Tibial nerve (tissue), 4 donors: ENCODE measurements around the gene ETV6. TPM values are rescaled to one million over a fixed set of nuclear protein-coding genes. Genes with fewer than 3 reads are reported as not detected.
"Not testable (repeated sequence)": the region's sequence is repeated elsewhere in the genome, so short reads cannot be mapped to it uniquely, and the experiment has no call there.

ENCODE experiments used
- DNase-seq, 2 donors: peaks; one replicate each; pipeline ENCODE4 v3.0.0-alpha.2; 2019; ENCODE audit warnings: low spot score in 2 of 2
- H3K27ac ChIP-seq, 4 donors: fragments of 200-600 bp; sonication (generic) in 3 of 4; one replicate each; pipeline ENCODE4 v1.5.1; 2017 to 2019; ENCODE audit warnings: mild to moderate bottlenecking in 1 of 4
- H3K27me3 ChIP-seq, 2 donors: fragments of 200-600 bp; sonication (generic) in 1 of 2; one replicate each; pipeline versions ENCODE4 v1.5.1 to v1.6.0; 2017 to 2019
- H3K36me3 ChIP-seq, 3 donors: fragments of 200-600 bp; sonication (generic); one replicate each; pipeline ENCODE4 v1.5.1; 2018 to 2019
- H3K4me1 ChIP-seq, 4 donors: fragments of 200-600 bp; sonication (generic) in 3 of 4; one replicate each; pipeline ENCODE4 v1.5.1; 2017 to 2019
- H3K4me3 ChIP-seq, 4 donors: fragments of 200-600 bp; sonication (generic) in 3 of 4; one replicate each; pipeline ENCODE4 v1.5.1; 2017 to 2019; ENCODE audit warnings: mild to moderate bottlenecking in 1 of 4, moderate library complexity in 1 of 4
- H3K9me3 ChIP-seq, 4 donors: fragments of 200-600 bp; sonication (generic) in 3 of 4; one replicate each; pipeline ENCODE4 v1.5.1; 2017 to 2019
- EP300 ChIP-seq, 2 donors: sonication (generic); formaldehyde crosslinking; IDR thresholded peaks; one replicate each; pipeline ENCODE4 v1.6.1; 2017; ENCODE audit warnings: antibody characterized with exemption in 2 of 2, mild to moderate bottlenecking in 1 of 2
- POLR2A ChIP-seq, 2 donors: fragments of 450-650 bp; IDR thresholded peaks; one replicate each; pipeline ENCODE4 v1.6.1; 2017; ENCODE audit warnings: antibody characterized with exemption in 2 of 2, mild to moderate bottlenecking in 2 of 2, moderate library complexity in 2 of 2
- WGBS, 2 donors: methylation state at CpG; one replicate each; pipeline ENCODE4 v1.1.5; 2018; 5-methylcytosine and 5-hydroxymethylcytosine counted together
- total RNA-seq, 4 donors: library from RNA; depleted of rRNA; stranded (reverse); fragments of >200 nt; gene quantifications; one replicate each; pipeline ENCODE4 v1.1.0, GENCODE V29; 2016
- TF ChIP-seq, protein P1 (sequence below), 5 experiments: fragments of 200-600 bp in 3 of 5; fragments of 450-650 bp in 2 of 5; sonication (generic) in 3 of 5; IDR thresholded peaks; one replicate each; pipeline ENCODE4 v1.5.1; 2016 to 2019; ENCODE audit warnings: antibody characterized with exemption in 5 of 5, mild to moderate bottlenecking in 3 of 5, moderate library complexity in 2 of 5

The ETV6 gene
- total RNA-seq, 4 donors from 2014 or later: 6.7 to 14.1 (median 8.3) TPM

DNA sequence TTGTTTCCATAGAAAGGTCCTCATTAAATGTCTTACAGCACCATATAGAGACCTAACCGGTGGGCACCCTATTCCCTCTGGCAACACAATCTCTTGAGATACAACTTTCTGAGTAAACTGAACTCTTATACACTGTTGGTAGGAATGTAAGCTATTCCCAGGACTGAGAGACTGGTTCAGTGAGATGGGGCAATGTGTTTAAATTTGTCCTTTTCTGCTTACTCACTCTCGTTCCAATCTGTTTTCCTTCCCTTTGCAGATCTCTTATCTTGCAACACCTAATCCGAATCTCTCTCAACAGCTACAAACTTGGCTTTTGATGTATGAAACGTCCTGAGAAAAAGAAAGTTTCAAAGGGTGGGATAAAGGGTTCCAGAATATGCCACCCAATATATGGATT is 26.1 kb upstream of the ETV6 start:
- H3K4me3 ChIP-seq: no peak overlapping the region
- H3K36me3 ChIP-seq: no peaks in the 10 kb centered on the region
- TF ChIP-seq, protein P1, sequence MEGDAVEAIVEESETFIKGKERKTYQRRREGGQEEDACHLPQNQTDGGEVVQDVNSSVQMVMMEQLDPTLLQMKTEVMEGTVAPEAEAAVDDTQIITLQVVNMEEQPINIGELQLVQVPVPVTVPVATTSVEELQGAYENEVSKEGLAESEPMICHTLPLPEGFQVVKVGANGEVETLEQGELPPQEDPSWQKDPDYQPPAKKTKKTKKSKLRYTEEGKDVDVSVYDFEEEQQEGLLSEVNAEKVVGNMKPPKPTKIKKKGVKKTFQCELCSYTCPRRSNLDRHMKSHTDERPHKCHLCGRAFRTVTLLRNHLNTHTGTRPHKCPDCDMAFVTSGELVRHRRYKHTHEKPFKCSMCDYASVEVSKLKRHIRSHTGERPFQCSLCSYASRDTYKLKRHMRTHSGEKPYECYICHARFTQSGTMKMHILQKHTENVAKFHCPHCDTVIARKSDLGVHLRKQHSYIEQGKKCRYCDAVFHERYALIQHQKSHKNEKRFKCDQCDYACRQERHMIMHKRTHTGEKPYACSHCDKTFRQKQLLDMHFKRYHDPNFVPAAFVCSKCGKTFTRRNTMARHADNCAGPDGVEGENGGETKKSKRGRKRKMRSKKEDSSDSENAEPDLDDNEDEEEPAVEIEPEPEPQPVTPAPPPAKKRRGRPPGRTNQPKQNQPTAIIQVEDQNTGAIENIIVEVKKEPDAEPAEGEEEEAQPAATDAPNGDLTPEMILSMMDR (IDR thresholded peaks at IDR 0.05): no peak
- TF ChIP-seq POLR2A (IDR thresholded peaks at IDR 0.05) (no peak), EP300 (IDR thresholded peaks at IDR 0.05) (no peak)
- H3K9me3 ChIP-seq: no peaks in the 10 kb centered on the region
- DNase-seq: no peak
- H3K27ac ChIP-seq: no peak overlapping the region
- 60 to 66% methylated on average over 4 of the region's 4 CpGs for WGBS, 2 donors
- H3K27me3 ChIP-seq: no peaks in the 10 kb centered on the region
- no peaks in the 10 kb centered on the region for H3K4me1 ChIP-seq

GRCh38 chr12:11624116-11624515 is 25.4 kb upstream of the ETV6 start:
- Histone ChIP-seq H3K27ac (no peak overlapping the region), H3K9me3 (no peaks in the 10 kb centered on the region), H3K27me3 (no peaks in the 10 kb centered on the region), H3K4me3 (no peak overlapping the region), H3K4me1 (no peaks in the 10 kb centered on the region), H3K36me3 (no peaks in the 10 kb centered on the region)
- no peak for DNase-seq
- WGBS, 2 donors: 71 to 72% methylated on average over 1 of the region's 1 CpG
- no peak for TF ChIP-seq POLR2A (IDR thresholded peaks at IDR 0.05)
- TF ChIP-seq, protein P1 (IDR thresholded peaks at IDR 0.05): no peak
- TF ChIP-seq EP300 (IDR thresholded peaks at IDR 0.05): no peak

DNA sequence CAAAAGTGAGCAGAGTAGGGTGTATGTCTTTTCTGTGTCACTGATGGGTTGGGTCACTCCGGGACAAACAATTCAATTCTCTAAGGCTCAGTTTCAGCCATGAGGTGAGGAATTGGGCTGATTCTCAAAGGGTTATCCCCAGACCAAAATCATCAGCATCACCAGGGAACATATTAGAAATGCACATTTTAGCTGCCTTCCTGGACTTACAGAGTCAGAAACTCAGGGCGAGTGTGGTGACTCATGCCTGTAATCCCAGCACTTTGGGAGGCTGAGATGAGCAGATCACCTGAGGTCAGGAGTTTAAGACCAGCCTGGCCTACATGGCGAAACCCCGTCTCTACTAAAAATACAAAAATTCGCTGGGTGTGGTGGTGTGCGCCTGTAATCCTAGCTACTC is 21.8 kb upstream of the ETV6 start:
- H3K4me3 ChIP-seq, H3K36me3 ChIP-seq, DNase-seq, H3K27ac ChIP-seq, H3K27me3 ChIP-seq, H3K9me3 ChIP-seq, H3K4me1 ChIP-seq: not testable (repeated sequence)
- whole genome bisulfite sequencing, 2 donors: 93% methylated on average over 6 of the region's 6 CpGs

GRCh38 chr12:11628353-11628752 is 21.1 kb upstream of the ETV6 start:
- Histone ChIP-seq H3K27ac (no peak overlapping the region), H3K4me3 (no peak overlapping the region), H3K27me3 (no peaks in the 10 kb centered on the region), H3K9me3 (no peaks in the 10 kb centered on the region), H3K4me1 (no peaks in the 10 kb centered on the region), H3K36me3 (no peaks in the 10 kb centered on the region)
- no peak for DNase-seq
- 70 to 81% methylated on average over 7 of the region's 7 CpGs for WGBS, 2 donors
- TF ChIP-seq, protein P1 (IDR thresholded peaks at IDR 0.05): no peak
- TF ChIP-seq POLR2A (IDR thresholded peaks at IDR 0.05): no peak
- TF ChIP-seq EP300 (IDR thresholded peaks at IDR 0.05): no peak

DNA sequence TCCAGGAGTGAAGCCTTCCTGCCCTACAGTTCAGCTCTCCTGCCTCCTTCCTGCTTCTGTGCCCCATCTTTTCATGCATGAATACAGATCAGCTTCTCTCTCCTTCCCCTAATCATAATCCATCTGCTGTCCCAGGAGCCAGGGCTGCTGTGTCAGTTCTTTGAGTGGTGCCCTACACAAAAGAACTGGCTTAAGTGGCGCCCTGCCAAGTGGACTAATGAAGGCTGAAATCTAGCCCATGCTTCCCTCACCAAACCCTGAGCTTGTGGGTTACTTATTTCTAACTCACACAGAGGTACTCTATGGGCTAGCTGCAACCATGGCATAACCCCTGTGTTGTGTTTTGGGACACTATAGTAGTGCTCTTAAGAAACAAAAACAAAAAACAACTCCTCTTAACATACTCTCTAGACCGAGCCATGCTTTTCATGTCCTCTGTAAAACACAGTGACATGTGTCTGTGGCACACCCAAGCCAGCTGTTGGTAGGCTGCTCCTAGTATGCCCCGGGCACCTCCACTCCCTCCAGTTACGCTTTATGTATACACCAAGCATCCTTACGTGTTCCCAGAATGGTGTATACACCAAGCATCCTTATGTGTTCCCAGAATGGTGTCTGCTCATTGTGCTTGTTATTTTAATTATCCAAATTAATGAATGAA is 19.3 kb upstream of the ETV6 start:
- TF ChIP-seq EP300 (IDR thresholded peaks at IDR 0.05) (no peak), POLR2A (IDR thresholded peaks at IDR 0.05) (no peak)
- TF ChIP-seq, protein P1 (IDR thresholded peaks at IDR 0.05): no peak

GRCh38 chr12:11631288-11631687 is 18.2 kb upstream of the ETV6 start:
- 35 to 53% methylated on average over 1 of the region's 1 CpG for WGBS, 2 donors
- no peak for TF ChIP-seq EP300 (IDR thresholded peaks at IDR 0.05)

More for the DNA sequence above, 19.3 kb upstream of the ETV6 start:
- no peak overlapping the region for H3K27ac ChIP-seq
- no peak overlapping the region for H3K4me3 ChIP-seq
- H3K27me3 ChIP-seq: no peaks in the 10 kb centered on the region
- no peaks in the 10 kb centered on the region for H3K36me3 ChIP-seq
- no peak for DNase-seq
- H3K9me3 ChIP-seq: no peaks in the 10 kb centered on the region
- WGBS, 2 donors: 69 to 90% methylated on average over 5 of the region's 5 CpGs
- H3K4me1 ChIP-seq: no peaks in the 10 kb centered on the region

DNA sequence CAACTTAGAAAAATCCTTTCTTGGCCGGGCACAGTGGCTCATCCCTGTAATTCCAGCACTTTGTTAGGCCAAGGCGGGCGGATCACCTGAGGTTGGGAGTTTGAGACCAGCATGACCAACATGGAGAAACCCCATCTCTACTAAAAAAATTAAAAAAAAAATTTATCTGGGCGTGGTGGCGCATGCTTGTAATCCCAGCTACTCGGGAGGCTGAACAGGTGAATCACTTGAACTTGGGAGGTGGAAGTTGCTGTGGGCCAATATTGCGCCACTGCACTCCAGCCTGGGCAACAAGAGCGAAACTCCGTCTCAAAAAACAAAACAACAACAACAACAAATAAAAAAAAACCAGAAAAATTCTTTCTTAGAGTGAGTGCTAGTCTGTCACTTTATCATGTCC is 17.6 kb upstream of the ETV6 start:
- not testable (repeated sequence) for DNase-seq, H3K9me3 ChIP-seq, H3K4me3 ChIP-seq, H3K36me3 ChIP-seq, H3K27me3 ChIP-seq, H3K27ac ChIP-seq, H3K4me1 ChIP-seq
- WGBS, 2 donors: 94 to 95% methylated on average over 9 of the region's 9 CpGs

More at GRCh38 chr12:11631288-11631687, 18.2 kb upstream of the ETV6 start:
- Histone ChIP-seq H3K27ac (no peak overlapping the region), H3K4me3 (no peak overlapping the region), H3K9me3 (peaks cover 0 to 8% (median 0%) of the 10 kb centered on the region in 4 donors), H3K27me3 (no peaks in the 10 kb centered on the region), H3K36me3 (no peaks in the 10 kb centered on the region), H3K4me1 (no peaks in the 10 kb centered on the region)
- DNase-seq: no peak
